GM19324 (cell line): ENCODE results near the gene STK39.

Experiments used
- ATAC-seq: cut with Tn5 transposase; IDR thresholded peaks from one replicate; pipeline ENCODE4 v1.9.1; 2021; ENCODE audit warnings: mild to moderate bottlenecking, moderate library complexity; ENCODE audit not compliant: unreplicated experiment, low FRiP score

The STK39 gene

DNA sequence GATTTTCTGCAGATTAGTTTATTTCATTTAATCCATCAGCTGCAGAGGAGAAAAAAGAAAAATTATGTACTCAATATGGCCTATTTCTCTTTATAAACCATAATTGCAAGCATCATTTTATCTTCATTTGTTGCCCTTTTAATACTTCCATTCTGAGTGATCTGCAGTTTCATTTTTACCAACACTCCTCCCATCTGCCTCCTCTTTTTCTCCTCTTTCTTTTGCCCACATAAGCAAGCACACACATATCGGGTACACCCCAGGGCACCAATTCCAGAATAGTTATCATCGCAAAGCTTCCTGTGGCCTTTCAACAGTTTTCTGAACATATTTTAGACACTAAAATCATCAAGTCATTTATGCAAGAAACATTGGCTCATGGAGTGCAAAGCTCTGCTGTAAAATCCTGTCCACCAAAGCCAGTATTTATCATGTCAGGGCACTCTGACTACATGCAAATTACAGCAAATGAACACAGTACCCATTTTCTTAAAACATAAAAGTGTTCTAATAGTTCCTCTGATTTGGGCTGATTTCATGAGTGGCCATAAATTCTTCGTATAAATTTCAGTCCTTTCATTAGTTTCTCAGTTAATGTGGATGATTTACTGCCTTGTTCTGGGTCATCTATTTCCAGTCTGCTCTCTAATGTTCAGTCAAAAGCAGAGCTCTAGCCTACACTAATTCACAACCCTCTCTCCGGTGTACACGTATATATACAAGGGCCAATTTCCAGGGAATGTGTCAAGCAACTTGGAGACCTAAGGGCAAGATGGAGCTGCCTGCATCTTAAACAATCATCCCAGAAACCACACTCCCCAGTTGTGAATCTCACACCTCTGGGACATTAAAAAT lies 281.3 kb downstream of the STK39 start:
- ATAC-seq = no peak

DNA sequence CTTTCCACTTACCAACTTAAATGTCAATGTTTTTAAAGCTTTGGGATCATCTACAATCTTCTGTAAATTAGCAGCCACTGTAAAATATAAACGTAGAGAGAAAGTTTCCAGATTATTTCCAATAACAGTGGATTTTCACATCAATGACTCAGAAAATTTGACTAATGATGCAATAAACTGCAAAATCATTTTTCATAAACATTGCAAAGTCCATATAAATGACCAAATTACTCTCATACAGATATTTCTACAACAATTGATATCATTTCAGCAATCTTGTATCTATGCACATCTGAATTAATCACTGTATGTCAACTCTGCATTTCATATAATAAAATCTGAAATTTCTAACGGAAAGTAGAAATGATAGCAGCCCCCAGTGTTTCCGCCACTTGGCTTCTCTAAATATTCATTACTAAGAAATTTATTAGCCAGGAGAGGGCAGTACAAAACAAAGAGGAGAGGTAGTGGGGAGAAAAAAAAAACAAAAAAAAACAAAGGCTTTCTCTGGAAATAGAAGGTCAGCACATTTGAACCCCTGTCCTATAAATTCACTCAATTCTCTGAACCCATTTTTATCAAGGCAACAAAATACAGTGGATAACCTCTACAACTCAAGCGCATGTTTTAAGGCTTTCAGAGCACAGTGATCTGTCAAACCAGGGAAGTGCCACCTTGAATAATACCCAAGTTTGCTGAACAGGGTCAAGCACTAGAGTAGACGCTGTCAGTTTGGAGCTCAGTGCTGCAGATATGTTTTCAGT lies 282.6 kb downstream of the STK39 start:
- ATAC-seq = no peak

DNA sequence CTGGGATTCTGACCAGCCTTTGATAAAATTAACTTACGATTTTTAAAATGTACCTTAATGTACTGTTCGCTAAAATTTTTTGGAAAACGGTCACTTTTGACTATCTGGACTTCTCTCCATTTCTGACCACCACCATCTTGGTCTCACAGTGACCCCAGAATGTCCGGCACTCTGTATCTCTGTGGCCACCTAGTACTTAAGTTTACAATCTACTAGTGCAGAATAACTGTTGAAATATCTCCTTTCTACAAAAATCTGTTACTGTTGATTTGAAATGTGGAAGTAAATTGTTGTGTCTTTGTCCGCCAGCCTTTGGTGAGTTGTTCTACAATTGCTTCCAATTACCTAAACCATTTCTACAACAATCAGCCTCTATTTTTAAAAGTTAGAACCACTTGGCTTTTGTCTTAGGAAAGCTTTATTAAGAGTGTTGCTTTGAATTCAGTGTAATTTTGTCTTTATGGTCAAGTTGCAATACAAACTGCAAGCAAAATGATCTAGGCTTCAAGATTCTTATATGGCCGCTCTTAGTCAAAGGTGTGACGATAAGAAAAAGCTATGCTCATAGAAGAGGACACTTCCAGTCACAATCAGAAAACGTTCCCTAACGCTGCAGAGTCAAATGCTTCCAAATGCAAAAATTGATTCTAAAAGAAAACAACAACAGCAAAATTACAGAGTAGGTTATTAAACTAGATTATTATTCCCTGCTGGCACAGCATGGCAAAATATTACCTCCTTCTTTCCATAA lies 283.3 kb downstream of the STK39 start:
- ATAC-seq = no peak

DNA sequence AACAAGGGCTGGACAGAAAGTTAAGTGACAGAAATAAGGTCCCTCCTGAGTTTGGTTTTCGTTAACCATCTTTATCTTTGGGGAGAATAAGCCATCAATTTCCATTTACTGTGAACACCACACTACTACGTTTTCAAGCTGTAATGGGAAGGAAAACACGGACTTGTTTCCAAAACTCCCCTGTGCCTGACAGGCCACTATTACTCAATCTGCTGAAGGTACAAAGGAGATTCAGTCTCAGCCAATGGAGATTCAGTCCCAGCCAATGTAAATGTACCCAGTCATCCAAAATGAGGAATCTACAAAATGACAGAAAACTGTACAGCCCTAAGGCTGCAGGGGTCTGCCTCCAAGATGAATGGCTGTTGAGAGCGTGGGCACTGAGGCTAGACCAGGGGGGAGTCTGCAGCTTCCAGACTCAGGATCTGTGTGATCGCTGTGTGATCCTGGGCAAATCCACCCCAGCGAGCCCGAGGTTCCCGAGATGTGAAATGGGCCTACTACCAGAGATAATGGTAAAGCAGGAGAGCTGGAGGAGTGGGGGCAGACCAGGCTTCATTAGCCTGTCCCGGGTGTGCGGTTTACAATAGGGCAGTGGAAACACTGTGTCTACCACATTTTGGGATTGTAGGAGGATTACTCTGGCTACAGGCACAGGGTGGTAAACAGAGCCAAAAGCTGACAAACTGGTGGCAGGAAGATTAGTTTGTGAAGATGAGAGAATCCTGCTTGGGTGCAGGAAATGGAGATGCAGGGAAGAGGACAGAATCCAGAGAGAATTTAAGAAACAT lies 284.8 kb downstream of the STK39 start:
- no peak for ATAC-seq

DNA sequence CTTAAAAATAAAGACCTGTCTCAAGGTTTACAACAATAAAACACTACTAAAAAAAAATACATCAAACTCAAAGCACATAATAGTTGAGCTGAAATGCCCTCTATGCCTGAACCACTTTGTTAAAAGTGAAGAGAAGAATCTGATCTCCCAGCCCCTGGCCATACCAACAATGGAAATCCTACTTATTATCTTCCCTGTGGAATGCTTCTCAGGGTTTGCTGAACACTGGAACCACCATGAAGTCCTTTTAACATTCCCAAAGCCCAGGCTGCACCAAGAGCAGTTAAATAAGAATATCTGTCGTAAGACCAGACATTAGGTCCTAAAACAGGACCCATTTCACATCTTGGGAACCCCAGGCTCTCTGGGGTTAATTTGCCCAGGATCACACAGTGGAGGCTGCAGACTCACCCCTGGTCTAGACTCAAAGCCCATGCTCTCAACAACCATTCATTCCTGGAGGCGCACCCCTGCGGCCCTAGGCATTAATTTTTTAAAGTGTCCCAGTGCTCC lies 285.8 kb downstream of the STK39 start:
- ATAC-seq = no peak

DNA sequence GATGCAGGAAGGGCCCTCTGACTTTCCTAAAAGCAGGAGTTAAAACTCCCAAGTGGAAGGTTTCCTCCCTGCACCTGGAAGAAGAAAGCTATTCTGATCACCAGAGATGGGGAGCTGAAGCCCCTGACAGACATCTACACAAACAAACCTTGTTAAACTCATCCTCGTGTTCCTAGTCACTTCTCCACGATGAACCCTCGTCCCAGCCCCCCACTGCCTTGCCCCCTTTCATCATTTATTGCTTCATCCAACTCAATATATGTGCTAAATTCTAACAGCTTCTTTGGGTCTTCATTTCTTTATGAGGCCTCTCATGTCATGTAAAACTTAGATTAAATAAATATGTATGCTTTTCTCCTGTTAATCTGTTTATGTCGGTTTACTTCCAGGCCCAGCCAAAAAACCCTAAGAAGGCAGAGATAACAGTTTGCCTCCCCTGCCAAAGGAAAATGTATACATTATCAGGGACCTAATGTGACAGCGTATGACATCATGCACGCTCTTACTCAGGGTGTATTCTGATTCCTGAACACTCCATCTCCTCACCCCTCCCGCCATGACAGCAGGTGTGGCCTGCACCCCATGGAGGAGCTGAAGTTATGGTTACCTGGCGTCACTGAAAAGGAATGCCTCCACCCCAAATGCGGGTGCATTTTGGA lies 287.2 kb downstream of the STK39 start:
- no peak for ATAC-seq

DNA sequence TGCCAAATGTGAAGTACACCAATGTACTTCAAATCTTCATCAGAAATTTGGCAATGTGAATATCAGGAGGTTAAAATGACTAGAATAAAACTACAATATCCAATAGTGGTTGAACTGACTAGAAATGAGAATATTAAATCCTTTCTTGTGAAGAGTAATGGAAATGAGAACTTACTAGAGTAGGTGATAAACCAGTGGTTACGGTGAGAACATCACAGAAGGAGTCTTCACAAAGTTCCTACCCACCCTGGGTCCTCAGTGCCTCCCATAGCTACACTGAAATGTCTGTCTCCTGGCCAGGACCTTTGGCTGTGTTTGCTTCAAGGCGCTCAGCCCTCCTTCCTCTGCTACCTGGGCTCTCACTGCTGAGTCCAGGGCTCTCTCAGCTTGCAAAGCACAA lies 289.7 kb downstream of the STK39 start:
- ATAC-seq = no peak

DNA sequence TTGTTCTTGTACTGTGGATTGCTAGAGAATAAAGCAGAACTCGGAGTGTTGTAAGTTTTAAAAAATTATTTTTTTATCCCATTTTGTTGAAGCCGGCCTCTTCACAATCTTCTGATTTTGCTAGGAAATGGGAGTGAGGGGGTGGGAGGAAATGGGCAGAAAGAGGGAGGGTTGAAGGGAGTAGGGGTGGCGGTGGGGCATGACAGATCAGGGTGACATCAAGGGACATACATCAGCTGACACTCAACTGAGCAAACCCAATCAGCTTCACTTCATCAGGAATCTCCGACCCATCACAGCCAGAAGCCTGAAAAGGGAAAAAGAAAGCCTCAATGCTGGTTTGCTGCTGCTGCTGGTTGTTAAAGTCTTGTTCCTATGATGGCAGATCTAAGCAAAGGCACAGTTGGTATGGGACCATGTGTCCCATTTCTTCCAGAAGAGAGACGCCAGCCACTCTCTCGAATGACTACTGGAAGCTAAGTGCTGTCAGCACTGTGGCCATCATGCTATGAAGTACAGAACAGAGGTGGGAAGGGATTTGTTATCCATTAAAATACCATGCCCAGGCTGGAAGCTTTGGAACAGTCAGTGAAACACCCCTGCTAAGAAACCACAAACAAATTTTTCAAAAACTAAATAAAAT lies 292.0 kb downstream of the STK39 start:
- ATAC-seq = no peak

DNA sequence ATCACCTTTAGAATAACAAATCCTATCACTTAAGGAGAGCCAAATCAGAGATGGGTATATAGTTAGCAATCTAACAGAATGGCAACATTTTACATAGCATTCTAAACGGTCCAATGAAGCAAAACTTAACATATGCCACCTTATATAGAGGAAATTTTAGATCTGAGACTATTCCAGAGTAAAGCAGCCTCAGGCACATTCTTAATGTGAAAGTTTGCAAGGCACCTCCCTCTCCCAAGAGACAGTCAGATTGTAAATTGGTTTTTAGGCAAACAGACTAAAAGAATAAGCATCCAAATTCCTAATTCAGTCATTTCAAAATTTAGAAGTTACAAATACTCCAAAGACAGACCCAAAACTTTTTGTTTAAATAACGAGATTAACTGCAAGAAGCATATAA lies 292.9 kb downstream of the STK39 start:
- ATAC-seq = no peak

DNA sequence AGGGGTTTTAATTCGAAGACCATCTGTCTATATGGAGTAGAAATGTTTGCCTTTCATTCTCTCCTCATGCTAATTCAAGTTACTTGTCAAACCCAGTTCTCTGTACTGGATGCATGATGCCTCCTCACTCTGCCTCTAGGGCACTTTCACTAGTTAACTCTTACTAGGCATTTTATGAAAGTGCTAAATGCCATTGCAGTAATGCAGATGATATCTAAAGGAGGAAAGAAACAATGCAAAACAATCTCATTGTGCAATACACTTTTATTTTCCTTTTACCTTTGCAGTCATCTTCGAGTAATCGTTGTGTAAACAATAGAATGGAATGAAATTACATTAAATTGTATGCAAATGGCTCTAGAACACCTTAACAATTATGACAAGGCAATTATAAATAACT lies 293.6 kb downstream of the STK39 start:
- ATAC-seq = no peak

DNA sequence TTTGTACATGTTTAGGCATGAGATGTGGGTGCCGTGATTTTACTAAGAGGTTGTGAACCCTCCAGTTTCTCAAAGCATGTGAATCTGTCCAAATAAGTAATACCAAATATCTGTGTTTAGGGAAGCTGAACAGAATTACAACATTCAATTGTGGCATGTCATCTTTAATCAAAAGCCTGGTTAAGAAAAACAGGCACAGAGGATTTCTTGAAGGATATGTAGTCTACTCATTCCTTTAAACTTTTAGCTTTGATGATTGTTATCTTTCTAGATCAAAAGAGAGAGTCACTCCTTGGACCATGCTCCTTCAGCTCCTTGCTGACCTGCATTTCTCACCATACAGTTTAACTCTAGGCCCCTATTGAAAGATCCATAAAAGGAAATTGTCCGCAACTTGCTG lies 296.8 kb downstream of the STK39 start:
- no peak for ATAC-seq

DNA sequence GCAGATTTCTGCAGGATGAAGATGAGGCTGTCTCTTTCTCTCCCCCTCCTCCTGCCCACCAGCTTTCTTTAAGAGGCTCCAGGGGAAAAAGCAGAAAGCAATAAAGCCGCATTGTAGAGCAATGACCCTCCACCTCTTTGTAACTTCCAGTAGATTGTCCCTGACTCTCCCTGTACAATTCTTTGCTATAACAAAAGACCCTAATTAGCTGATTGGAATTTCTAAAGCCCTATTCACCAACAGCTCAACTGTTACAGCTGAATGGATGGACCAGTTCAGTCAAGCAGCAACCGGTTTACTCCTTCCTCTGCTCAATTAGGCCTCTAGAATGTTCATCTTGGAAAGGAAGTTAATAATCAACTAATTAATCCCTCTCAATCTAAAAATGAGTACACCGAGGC lies 301.0 kb downstream of the STK39 start:
- no peak for ATAC-seq

DNA sequence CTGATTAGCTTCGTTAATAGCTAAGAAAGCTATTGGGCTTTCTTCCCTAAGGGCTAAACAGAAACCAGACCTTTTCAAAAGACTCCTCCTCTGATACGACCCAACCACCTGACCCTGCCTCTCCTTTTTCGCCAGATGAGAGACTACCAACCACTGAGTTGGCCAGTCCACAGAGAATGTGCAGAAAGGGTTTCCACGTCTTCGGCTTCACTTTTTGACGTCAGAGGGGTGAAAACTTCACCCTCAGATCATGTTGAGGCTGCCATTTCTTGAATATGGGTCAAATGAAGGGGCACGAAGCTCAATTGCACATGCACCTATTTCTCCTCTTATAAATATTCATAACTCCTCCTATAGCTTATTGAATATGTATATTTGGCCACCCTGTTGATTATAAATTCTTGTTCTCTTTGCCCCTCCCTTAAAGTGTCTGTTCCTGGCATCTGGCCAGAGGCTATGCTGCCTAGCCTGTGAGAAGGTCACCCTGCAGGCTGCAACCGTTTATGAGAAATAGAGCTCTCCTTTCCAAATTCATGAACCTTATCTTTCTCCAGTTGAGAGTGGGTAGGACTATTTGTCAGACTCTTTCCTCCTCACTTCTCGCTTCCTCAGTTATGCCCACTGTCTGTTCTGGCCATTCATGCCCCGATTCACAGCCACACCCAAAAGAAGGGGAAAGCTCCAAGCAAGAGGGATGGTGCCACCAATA lies 301.6 kb downstream of the STK39 start:
- ATAC-seq = no peak

DNA sequence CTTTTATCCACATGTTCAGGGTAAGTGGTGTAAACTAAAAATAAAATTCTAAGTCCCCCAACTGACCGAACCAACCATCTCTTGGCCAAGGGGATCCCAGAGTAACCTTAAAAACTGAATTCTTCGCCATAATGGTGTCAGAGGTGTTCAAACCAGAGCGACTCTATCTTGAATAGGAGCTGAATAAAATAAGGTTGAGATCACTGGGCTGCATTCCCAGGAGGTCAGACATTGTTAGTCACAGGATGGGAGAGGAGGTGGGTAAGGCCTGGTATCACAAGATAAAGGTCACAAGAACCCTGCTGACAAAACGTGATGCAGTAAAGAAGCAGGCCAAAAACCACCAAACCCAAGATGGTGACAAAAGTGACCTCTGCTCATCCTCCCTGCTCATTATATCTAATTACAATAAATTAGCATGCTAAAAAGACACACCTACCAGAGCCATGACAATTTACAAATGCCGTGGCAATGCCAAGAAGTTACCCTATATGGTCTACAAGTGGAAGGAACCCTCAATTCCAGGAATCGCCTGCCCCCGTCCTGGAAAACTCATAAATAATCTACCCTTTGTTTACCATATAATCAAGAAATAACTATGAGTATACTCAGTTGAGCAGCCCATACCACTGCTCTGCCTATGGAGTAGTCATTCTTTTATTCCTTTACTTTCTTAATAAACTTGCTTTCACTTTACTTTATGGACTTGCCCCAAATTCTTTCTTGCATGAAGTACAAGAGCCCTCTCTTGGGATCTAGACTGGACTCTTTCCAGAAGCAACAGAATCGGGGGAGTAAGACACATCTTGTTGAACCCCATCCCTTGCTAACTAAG lies 302.4 kb downstream of the STK39 start:
- ATAC-seq = no peak

DNA sequence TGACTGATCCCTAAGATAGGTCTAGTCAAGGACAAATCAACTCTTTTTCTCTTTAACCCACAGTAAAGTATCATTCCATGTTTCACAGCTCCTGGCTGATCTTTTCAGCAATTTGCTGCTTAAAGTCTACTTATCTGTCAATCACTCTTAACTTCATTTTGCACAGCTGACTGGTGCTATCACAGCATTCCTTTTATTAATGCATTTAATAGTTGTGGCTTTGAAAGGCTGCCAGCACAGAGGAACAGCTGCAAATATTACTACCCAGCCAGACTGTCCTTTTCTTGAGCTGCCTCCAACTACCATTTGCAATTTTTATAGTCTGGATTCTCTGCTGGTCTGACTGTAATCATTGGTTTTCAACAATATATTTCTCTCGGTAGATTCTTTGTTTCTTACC lies 303.5 kb downstream of the STK39 start:
- ATAC-seq = no peak

DNA sequence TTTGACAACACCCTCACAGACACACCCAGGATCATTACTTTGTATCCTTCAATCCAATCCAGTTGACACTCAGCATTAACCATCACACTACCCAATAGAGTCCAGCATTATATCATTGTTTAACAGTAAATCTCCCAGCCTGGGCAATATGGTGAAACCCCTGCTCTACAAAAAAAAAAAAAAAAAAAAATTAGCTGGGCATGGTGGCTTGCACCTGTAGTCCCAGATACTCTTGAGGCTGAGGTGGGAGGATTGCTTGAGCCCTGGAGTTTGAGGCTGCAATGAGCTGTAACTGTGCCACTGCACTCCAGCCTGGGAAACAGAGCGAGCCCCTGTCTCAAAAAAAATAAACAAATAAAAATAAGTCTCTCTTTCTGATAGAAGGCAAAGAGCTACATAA lies 304.0 kb downstream of the STK39 start:
- ATAC-seq = no peak

DNA sequence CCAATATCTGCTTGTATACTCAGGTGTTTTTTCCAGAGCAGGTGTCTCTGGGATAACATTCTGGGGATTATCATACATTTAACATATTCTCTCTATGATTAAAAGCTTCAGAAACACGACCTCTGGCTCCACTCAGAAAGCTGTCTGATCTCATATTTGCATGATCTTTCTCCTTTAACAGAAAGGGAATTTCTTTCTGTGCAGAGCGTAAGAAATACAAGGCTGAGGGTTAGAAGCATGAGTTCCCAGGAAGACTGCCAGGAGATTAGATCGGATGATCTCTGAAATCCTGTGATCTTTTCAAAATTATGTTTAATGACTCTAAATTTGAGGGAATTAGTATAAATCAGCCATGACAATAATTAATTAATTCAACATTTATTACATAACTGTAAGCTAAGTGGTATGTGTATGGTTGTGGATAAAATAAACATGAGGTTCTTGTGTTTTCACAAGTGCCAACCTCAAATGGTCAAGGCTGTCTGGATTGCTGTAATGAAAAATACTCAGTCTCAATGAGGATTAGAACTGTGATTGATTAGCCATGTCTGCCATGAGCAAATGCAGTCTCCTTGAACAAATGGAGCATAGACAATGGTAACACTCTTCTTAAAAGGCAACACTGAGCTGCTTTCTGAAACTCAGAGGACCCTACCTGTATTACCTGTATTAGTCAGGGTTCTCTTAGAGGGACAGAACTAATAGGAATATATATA lies 304.9 kb downstream of the STK39 start:
- ATAC-seq = no peak
